HG03342 (cell line): ENCODE data around the gene NDOR1.

Experiments
- ATAC-seq: cut with Tn5 transposase; IDR thresholded peaks from one replicate; pipeline ENCODE4 v1.9.1; 2021; ENCODE audit warnings: mild to moderate bottlenecking, moderate library complexity; ENCODE audit not compliant: unreplicated experiment

NDOR1 gene

DNA sequence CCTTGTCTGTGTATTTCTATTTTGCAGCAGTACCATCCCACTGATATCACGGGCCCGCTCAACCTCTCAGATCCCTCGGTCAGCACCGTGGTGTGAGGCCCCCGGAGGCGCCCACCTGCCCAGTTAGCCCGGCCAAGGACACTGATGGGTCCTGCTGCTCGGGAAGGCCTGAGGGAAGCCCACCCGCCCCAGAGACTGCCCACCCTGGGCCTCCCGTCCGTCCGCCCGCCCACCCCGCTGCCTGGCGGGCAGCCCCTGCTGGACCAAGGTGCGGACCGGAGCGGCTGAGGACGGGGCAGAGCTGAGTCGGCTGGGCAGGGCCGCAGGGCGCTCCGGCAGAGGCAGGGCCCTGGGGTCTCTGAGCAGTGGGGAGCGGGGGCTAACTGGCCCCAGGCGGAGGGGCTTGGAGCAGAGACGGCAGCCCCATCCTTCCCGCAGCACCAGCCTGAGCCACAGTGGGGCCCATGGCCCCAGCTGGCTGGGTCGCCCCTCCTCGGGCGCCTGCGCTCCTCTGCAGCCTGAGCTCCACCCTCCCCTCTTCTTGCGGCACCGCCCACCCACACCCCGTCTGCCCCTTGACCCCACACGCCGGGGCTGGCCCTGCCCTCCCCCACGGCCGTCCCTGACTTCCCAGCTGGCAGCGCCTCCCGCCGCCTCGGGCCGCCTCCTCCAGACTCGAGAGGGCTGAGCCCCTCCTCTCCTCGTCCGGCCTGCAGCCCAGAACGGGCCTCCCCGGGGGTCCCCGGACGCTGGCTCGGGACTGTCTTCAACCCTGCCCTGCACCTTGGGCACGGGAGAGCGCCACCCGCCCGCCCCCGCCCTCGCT is 37.5 kb upstream of the NDOR1 start:
- ATAC-seq: no peak

DNA sequence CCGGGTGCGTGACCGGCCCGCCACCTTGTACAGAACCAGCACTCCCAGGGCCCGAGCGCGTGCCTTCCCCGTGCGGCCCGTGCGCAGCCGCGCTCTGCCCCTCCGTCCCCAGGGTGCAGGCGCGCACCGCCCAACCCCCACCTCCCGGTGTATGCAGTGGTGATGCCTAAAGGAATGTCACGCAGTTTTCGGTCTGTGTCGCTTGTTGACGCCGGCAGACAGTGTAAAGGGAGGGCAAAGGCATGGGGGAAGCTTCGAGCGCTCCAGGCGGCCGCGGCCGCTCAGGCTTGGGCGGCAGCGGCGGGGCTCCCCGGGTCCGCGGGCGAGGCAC is 37.0 kb upstream of the NDOR1 start:
- ATAC-seq: no peak

DNA sequence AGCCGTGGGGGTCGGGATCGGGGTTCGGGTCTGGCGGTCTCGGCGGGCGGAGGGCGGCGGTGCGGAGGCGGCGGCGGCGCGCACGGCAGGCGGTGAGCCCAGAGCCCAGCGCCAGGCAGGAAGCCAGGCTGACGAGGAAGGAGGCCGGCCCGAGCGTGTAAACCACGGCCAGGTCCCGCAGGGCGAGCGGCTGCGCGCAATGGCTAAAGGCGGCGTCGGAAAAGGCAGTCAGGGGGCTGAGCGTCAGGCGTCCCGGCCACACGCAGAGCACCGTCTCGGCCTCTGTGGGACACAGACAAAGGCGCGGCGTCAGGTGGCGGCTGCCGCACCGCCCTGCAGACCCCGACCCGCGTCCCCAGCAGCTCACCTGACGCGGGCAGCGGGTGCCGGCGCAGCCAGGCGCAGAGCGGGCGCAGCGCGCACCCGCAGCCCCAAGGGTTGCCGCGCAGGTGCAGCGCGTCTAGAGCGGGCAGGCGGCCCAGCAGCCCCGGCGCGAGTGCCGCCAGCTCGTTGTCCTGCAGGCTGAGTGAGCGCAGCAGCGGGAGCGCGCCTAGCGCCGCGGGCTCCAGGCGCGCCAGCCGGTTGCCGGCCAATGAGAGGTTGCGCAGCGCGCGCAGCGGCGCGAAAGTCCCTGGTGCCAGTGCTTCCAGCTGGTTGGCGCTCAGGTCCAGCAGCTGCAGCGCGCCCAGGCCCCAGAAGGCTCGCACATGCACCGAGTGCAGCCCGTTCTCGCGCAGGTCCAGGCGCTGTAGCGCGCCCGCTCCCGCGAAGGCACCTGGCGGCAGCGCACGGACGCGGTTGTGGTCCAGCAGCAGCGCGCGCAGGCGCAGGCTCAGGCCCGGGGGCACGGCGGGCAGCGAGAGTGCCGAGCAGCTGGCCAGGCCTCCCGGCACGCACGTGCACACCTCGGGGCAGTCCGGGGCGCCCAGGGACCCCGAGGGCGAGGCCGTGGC is 36.3 kb upstream of the NDOR1 start:
- ATAC-seq: no peak

DNA sequence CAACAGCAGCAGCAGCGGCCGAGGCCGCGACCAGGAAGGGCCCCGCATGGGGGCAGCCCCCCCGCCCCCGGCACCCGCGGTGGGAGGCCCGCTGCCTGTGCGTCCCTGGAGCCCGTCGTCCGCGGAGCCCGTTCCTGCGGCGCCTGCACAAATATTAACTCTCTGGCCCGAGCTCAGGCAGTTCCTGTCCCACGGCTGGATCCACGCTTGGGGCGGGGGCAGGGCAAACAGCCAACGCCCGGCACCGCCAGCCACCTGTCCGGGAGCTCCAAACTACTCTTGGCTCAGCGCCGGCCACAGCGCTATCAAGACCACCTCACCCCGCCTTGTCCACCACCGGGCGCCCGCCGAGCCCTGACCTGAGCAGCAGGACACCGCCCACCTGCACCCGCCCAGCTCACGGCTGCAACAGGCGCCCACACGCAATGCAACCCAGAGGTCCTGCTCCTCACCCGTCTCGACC is 35.6 kb upstream of the NDOR1 start, which contains the start of gene LRRC26:
Gene LRRC26, minus strand, starts transcription at position 156 of the 463 bp plus-strand sequence. Its CDS starts 108 bp downstream, at position 48.
- no peak for ATAC-seq

DNA sequence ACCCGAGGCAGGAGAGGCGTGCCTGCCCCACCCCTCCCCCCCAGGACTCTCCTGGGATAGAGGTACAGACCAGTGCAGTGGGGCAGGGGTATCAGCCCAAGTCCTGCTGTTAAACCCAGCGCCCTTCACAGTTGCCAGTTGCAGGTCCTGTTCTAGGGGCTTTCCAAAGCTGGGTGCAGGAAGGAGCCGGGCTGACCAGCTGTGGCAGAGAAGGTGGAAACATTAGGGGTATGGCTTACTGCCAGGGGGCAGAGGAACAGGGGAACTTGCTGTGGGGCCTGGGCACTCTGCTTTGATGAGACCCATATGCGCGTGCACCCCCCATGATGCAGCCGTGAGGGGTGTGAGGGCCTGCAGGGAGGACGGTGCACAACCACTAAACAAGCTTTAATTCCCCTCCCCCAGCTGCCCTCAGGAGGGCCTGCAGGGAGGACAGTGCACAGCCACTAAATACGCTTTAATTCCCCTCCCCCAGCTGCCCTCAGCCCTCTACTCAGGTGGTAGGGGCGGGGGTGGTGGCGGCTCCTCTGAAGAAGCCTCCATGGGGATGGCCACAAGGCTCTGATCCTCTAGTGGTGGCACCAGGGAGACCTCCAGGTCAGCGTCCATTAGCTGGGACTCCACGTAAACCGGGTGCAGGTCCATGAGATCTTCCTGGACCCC is 34.9 kb upstream of the NDOR1 start:
- ATAC-seq: no peak

DNA sequence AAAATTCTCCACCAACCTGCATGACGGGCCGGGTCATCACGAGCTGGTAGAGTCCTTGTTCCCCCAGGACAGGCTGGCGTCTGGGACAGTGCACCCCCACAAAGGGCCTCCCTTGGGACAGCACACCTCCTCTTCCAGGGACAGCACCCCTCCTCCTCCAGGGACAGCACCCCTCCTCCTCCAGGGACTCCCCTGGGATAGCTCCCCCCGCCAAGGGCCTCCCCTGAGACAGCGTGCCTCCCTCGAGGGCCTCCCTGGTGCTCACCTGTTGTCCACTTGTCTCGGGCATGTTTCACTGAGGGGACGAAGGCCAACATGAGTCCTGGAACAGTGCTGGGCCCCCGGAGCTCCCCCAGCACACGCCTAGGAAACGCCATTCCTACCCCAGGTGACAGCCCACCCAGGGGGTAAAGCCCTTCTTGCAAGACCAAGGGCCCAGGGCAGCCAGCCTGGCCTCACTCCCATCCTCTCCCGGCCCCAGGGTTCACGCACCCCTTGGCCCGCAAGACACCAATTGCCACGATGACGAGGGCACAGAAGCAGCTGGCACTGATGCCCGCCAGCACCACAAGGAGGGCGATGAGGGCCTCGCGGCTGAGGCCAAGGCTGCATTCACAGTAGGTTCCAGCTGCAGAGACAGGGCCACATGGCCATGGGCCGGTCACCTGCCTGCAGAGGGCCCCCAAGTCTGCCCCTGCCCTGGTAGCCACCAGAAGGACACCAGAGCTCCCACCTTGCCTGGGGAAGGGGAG is 34.2 kb upstream of the NDOR1 start:
- ATAC-seq: no peak

DNA sequence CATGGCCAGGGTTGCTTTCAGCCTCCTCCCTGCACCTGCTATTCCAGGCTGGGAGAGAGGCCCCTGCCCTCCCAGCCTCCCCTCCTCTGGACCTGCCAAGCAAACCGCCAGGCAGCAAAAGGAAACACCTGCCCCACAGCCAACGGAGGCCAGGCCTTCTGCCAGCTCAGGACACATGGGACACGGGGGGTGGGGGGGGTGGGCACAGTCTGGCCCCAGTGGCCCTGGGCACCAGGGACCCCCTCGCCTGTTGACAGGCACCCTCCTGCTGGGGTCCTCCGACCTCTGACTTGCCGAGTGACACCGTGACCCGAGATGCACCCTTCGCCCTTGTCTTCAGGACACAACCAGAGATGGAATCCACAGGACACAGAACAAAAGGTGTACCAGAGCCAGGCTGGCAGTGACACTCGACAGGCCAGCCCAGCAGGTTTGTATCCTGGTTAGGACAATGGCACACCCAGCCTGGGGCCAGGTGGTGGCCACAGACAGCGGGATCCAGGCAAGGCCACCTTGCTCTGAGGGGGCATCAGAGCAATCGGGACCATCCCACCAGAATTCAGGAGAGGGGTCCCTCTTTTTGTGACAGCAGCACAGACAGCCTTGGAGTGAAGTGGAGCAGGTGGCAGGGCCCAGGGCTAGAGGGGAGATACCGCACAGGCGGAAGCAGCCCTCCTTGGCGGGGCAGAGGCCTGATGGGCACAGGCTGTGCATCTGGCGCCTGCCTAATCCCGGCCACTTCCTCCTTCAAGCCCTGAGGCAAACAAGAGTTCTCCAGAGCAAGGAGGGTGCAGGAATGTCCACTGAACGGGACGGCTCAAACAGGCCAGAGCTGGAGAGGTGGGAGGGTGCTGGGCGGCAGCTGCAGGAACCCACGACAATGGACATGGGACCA is 32.4 kb upstream of the NDOR1 start:
- no peak for ATAC-seq

DNA sequence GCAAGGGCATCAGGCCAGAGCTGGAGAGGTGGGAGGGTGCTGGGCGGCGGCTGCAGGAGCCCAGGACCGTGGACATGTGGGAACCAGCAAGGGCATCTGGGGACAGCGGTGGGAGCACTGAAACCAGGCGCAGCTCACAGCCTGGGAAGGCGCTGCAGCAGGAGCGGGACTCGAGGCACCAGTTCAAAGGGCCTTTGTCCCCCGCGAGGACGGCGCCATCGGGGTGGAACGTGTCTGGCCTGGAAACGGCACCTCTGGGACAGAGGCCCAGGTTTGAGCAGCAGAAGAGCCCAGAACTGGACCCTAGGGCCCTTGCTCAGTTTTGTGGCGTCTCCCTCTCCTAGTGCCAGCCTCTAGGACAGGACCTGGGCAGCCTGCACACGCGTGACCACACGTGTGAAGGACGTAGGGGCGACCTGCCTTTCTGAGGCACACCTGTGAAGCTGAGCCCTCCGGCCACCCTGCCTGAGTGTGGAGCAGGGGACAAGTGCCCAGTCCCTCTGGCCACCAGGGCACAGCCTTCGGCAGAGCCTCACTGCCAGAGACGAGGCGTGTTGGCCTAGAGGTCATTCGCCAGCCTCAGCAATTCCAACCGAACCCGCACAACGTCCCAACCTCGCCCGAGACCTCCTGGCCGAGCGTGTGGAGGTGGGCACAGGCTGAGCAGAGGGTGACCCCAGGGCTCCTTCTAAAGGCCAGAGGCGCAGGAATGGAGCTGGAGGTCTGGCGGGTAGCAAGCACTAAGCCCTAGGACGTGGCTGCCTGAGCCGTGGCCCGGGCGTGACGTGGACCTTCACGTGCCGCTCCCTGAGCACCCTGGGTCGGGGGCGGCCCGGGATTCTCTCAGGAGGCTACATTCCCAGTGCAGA is 31.5 kb upstream of the NDOR1 start:
- no peak for ATAC-seq

DNA sequence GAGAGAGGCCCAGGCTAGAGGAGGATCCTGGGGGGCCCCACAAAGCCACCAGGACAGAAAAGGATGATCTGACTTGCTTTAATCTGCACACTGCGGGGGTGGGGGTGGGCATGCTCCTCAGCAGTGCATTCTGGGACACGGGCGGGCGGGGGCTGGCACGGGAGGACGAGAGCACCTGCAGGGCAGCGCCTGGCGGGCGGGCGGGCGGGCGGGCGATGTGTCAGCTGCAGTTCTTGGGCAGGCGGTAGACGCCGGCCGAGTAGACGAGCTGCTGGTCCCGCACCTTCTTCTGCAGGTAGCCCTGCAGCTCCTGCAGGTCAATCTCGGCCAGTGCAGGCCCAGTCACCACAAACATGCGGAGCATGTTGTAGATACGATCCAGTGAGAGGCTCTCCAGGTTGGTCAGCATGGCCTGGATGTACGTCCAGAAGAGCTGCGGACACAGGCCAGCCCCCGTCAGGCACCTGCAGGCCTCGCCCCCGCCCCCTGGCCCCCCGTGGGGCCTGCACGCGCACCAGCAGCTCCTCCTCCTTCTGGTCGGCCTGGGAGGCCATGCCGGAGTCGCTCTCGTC is 30.7 kb upstream of the NDOR1 start:
- no peak for ATAC-seq

DNA sequence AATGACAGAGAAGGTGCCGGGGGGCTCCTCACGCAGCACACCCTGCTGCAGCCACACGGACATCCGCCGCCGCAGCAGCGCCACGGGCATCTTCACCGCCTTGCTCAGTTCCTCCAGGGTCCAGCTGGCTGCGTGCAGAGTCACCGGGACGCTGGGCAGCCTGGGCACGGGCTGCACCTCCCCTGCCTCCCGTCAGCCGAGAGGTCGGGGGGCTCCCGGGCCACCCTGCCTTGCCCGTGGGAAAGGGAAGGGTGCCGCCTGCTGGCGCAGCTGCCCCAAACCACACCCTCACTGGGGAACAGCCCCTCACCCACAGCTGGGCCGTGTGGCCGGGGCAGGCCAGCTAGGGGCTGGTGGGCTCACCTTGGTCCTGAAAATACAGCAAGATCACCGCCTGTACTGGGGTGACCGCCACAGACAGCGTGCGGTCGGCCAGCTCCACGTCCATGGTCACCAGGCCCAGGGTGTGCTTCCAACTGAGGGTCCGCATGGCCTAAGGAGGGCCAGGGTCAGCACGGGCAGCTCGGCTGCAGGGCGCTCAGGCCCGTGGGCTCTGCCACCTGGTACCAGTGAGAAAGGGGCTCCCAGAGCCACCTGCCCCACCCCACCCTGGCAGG is 30.0 kb upstream of the NDOR1 start:
- ATAC-seq: no peak

DNA sequence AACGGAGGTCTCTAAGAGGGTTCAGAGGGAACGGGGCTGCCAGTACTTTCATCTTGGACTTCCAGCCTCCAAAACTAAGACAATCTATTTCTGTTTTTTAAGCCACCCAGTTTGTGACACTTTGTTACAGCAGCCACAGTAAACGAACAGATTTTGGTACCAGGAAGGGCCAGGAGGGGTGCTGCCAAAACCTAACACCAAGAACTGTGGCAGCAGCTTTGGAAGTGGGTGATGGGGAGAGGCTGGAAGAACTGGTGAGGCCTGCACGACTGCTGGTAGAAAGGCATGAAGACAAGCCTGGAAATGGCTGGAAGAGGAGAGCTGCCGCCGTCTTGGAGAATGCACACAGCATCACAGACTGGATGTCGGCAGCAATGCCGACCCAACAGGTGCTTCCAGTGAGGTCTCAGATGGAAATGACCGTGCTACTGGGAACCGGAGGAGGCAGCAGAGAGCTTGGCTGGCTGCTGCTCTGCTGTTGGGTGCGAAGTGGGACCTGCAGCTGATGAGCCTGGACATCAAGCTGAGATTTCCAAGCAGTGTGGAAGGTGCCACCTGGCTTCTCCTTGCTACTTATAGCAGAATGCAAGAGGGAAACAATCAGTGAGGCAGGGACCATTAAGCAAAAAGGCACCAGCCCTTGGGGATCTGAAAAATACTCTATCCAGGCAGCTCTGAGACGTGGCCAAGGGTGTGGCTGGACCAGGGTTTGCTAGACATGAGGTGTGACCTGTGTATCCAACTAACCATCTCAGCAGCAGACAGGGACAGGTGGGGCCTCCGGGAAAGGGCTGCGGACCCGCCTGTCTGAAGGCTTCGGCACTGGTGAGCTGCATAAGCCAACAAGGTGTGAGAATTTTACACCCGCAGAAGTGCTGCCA is 29.0 kb upstream of the NDOR1 start:
- no peak for ATAC-seq

DNA sequence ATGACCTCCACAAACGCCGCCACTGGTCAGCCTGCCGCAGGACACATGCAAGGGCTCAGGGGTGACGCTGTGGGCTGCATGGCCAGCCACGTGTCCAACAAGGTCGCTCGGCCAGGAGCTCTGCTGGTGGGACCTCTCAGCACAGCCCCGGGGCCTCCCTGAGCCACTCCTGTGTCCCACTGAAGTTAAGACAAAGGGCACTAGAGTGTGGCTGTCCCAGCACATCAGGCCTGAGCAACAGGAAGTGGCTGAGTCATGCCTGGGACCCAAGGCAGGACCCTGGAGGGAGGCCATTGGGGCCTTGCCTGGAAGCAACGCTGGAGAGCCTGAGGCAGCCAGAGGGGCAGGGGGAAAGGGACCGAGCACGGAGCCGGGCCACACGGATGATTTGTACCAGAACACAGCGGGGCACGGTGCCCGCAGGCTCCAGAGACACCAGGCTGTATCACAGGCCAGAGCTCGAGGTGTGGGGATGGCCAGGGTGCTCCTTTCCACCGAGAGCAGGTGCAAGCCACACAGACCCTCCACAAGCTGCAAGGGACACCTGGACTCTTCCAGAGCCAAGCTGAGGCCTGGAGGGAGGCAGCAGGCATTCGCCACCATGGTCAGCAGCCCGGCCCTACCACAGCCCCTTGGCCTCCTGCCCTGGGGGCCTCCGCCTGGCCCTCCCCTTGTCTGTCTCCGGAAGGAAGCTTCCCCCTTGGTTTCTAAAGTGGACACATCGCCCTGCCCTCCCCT is 27.1 kb upstream of the NDOR1 start:
- ATAC-seq: no peak

DNA sequence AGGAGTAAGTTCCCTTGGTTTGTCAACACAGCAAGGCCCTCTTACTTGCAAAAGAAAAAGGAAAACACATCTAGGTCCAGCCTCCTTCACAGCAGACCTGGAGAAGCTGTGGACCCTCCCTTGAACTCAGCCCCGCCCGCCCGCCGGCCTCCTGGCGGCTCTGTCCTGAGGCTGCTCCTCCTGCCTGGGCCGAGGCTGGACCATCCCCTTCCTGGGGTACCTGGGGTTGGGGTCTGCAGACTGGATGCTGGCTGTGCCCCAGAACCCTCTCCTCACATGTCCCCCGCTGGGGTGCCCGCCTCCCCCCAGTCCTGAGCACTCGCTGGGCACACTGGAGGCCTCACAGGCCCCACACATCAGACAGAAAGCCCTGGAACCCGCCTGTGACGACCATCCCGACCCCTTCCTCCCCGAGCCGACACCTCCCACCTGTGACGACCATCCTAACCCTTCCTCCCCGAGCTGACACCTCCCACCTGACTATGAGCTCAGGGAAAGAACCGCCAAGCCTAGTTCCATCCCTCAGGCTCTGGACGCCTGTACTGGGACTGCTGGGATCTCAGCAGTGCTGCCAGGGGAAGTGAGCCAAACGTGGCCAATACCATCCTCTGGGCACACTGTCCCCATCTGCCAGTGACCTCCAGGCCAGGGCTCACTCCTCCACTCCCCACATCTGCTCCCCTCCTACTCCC is 26.4 kb upstream of the NDOR1 start:
- ATAC-seq: no peak

DNA sequence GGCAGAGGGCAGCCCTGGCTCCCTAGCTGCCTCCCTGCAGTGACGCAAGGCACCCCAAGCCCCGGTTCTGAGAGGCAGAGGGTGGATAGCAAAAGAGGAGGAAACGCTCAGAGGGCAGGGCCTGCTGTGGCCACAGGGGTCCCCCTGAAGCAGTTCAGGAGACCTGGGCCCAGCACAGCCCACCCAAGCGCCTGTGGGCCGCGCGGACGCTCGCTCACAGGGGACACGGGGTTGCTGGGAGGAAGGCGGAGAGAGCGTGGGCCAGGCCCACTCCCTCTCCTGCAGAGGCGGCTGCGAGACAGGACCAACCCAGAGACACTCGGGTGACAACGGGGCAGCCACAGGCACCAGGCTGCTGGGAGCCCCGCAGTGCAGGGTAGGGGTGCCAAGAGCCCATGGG is 25.7 kb upstream of the NDOR1 start:
- no peak for ATAC-seq

DNA sequence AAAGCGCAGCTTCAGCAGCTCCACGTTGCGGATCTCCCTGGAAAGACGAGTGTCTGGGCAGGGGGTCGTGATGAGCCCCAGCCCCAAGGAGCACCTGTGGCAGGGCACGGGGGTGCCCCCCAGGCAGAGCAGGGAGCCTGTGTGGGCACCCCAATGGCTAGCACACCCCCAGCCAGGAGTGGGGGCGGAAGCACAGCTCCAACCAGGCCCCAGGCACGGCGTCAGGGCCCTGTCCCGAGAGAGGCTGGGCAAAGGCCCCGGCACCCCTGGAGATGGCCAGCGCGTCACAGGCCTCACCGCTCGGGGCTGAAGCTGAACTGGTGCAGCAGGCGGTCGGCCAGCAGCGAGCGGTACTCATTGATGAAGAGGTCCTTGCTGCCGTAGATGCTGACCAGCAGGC is 25.0 kb upstream of the NDOR1 start:
- no peak for ATAC-seq

DNA sequence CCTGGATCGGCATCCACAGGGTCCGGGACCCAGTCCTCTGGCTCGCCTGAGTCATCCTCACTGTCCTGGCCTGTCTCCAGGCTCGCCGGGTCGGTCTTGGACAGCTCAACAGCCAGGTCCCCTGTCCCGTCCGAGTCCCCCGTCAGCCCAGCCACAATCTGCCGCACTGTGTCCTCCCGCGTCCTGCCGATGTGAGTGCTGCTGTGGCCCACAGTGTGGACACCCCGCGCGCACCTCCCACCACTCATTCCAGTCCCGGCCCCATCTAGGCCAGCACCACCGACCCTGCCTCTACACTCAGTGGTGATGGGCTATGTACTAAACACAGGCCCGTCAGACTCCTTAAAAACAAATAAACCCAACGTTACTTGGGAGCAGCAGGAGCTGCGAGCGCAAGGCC is 23.8 kb upstream of the NDOR1 start:
- ATAC-seq: no peak
